ENCODE data around the gene MAPK8IP3.

GRCh38 chr16:1713331-1713730, 7.3 kb downstream of the MAPK8IP3 start:
- TF ChIP-seq TSHZ1 (CRISPR knock-in tag; IDR thresholded peaks at IDR 0.05) (no peak), POLR2AphosphoS5 (IDR thresholded peaks at IDR 0.05; ENCODE audit: control insufficient read depth, insufficient read depth, low read depth, low read length) (no peak), BRF2 (IDR thresholded peaks at IDR 0.05; ENCODE audit: borderline replicate concordance, insufficient read depth, insufficient read length) (no peak), CTCF (IDR thresholded peaks at IDR 0.05 in 2 of 3, conservative IDR thresholded peaks at IDR 0.05 in 1 of 3; ENCODE audit: insufficient read depth in 2 of 3, low read depth in 1 of 3, low read length in 3 of 3) (no peak), CHD7 (IDR thresholded peaks at IDR 0.05; ENCODE audit: low read depth, low read length) (no peak), ZBED1 (IDR thresholded peaks at IDR 0.05) (no peak), CEBPB (tag; IDR thresholded peaks at IDR 0.05) (no peak), KAT7 (CRISPR knock-in tag; IDR thresholded peaks at IDR 0.05; ENCODE audit: borderline replicate concordance) (no peak), HMGXB4 (CRISPR knock-in tag; IDR thresholded peaks at IDR 0.05) (no peak)
